OCI-LY3 (cell line): ENCODE data around the gene CPS1.

Source experiments
- EZH2phosphoT487 ChIP-seq: fragments of 200-600 bp; shearing (Covaris generic); IDR thresholded peaks from 2 replicates; pipeline ENCODE4 v1.6.1; 2018; ENCODE audit warnings: antibody characterized with exemption, mixed run types, low read depth
- TF ChIP-seq, protein P1 (sequence below): fragments of 200-600, 300-600 bp; sonication (generic); IDR thresholded peaks from 2 replicates; pipeline ENCODE4 v1.5.1; 2014; ENCODE audit warnings: antibody characterized with exemption, low read length, low read depth

DNA sequence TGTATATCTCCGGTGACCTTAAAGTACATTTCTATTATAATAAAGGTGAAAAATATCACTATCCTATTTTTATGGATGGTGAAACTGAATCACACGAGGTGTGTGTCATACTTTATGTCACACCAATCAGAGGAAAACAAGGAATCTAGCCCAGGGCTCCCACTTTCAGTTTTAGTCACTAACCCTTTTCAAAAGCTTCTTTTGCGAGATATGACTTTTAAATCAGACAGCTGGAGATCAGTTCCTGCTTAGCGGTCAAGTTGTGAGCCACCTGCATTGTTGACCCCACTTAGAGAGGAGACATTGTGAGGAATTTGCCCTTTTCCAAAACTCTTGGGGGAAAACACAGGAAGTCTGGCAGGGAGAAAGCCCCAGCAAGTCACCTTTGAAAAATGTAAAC is 70.5 kb downstream of the CPS1 start:
- TF ChIP-seq, protein P1, sequence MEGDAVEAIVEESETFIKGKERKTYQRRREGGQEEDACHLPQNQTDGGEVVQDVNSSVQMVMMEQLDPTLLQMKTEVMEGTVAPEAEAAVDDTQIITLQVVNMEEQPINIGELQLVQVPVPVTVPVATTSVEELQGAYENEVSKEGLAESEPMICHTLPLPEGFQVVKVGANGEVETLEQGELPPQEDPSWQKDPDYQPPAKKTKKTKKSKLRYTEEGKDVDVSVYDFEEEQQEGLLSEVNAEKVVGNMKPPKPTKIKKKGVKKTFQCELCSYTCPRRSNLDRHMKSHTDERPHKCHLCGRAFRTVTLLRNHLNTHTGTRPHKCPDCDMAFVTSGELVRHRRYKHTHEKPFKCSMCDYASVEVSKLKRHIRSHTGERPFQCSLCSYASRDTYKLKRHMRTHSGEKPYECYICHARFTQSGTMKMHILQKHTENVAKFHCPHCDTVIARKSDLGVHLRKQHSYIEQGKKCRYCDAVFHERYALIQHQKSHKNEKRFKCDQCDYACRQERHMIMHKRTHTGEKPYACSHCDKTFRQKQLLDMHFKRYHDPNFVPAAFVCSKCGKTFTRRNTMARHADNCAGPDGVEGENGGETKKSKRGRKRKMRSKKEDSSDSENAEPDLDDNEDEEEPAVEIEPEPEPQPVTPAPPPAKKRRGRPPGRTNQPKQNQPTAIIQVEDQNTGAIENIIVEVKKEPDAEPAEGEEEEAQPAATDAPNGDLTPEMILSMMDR, result no peak
- TF ChIP-seq EZH2phosphoT487, result no peak
